SK-N-SH treated with all-trans-retinoic acid at 6 μM for 48 hours (cell line): ENCODE results near the gene FMOD.

Experiments used
- ISL1 ChIP-seq: fragments of 250-450 bp; sonication (Bioruptor Pico); IDR thresholded peaks from 2 replicates; pipeline ENCODE4 v2.1.2; 2022; ENCODE audit warnings: mild to moderate bottlenecking, moderate library complexity
- PPARA ChIP-seq: fragments of 250-450 bp; sonication (Bioruptor Pico); IDR thresholded peaks from 2 replicates; pipeline ENCODE4 v1.5.0; 2020; ENCODE audit warnings: mild to moderate bottlenecking, borderline replicate concordance
- ZC3H10 ChIP-seq: fragments of 250-450 bp; sonication (Bioruptor Pico); IDR thresholded peaks from 2 replicates; pipeline ENCODE4 v1.5.1; 2021; ENCODE audit warnings: mild to moderate bottlenecking, moderate library complexity
- TF ChIP-seq, protein P1 (sequence below): fragments of 250-450 bp; sonication (Bioruptor Pico); IDR thresholded peaks from 2 replicates; pipeline ENCODE4 v1.5.1; 2020; ENCODE audit warnings: low read depth, mild to moderate bottlenecking, moderate library complexity
- TF ChIP-seq, protein P2 (sequence below): fragments of 250-450 bp; sonication (Bioruptor Pico); IDR thresholded peaks from 2 replicates; pipeline ENCODE4 v1.5.0; 2020; ENCODE audit warnings: mild to moderate bottlenecking, moderate library complexity

DNA sequence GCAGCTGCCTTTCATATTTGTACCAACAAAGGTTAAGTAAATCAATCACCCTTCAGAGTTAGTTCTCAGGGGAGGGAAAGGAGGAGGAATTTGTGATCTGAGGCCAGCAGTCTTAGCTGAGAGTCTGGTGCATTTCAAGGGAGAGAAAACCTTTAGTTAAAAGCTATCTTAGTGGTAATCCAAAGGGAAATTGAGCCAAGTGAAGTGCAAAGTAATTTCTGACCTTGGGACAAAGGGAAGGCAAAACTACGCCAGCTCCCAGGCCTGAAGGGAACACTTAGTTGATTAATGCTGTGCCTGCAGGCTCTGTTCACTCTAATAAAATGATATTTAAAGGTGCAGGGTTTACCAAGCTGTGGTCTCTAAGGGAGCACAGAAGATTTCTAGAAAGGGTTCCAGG is 23.1 kb upstream of the FMOD start:
- TF ChIP-seq, protein P1, sequence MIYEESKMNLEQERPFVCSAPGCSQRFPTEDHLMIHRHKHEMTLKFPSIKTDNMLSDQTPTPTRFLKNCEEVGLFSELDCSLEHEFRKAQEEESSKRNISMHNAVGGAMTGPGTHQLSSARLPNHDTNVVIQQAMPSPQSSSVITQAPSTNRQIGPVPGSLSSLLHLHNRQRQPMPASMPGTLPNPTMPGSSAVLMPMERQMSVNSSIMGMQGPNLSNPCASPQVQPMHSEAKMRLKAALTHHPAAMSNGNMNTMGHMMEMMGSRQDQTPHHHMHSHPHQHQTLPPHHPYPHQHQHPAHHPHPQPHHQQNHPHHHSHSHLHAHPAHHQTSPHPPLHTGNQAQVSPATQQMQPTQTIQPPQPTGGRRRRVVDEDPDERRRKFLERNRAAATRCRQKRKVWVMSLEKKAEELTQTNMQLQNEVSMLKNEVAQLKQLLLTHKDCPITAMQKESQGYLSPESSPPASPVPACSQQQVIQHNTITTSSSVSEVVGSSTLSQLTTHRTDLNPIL (CRISPR knock-in tag) = no peak
- TF ChIP-seq ISL1 (CRISPR knock-in tag) = no peak
- no peak for TF ChIP-seq ZC3H10 (CRISPR knock-in tag)
- no peak for TF ChIP-seq PPARA (CRISPR knock-in tag)
- TF ChIP-seq, protein P2, sequence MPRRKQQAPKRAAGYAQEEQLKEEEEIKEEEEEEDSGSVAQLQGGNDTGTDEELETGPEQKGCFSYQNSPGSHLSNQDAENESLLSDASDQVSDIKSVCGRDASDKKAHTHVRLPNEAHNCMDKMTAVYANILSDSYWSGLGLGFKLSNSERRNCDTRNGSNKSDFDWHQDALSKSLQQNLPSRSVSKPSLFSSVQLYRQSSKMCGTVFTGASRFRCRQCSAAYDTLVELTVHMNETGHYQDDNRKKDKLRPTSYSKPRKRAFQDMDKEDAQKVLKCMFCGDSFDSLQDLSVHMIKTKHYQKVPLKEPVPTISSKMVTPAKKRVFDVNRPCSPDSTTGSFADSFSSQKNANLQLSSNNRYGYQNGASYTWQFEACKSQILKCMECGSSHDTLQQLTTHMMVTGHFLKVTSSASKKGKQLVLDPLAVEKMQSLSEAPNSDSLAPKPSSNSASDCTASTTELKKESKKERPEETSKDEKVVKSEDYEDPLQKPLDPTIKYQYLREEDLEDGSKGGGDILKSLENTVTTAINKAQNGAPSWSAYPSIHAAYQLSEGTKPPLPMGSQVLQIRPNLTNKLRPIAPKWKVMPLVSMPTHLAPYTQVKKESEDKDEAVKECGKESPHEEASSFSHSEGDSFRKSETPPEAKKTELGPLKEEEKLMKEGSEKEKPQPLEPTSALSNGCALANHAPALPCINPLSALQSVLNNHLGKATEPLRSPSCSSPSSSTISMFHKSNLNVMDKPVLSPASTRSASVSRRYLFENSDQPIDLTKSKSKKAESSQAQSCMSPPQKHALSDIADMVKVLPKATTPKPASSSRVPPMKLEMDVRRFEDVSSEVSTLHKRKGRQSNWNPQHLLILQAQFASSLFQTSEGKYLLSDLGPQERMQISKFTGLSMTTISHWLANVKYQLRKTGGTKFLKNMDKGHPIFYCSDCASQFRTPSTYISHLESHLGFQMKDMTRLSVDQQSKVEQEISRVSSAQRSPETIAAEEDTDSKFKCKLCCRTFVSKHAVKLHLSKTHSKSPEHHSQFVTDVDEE (CRISPR knock-in tag) = no peak
